GM20000 (cell line): Measurements from ENCODE around the gene SLC30A5.

Experiments
- DNase-seq: peaks from one replicate; pipeline ENCODE4 v3.0.0; 2012; ENCODE audit warnings: low spot score
- CTCF ChIP-seq: IDR thresholded peaks from 2 replicates; pipeline ENCODE4 v1.5.1; 2012; ENCODE audit warnings: mild to moderate bottlenecking, control low read depth; ENCODE audit errors: extremely low read depth, missing control alignments

SLC30A5 gene

GRCh38 chr5:69074664-69075521 lies 18.9 kb upstream of the SLC30A5 start:
- no peak for DNase-seq
- TF ChIP-seq CTCF, result no peak

DNA sequence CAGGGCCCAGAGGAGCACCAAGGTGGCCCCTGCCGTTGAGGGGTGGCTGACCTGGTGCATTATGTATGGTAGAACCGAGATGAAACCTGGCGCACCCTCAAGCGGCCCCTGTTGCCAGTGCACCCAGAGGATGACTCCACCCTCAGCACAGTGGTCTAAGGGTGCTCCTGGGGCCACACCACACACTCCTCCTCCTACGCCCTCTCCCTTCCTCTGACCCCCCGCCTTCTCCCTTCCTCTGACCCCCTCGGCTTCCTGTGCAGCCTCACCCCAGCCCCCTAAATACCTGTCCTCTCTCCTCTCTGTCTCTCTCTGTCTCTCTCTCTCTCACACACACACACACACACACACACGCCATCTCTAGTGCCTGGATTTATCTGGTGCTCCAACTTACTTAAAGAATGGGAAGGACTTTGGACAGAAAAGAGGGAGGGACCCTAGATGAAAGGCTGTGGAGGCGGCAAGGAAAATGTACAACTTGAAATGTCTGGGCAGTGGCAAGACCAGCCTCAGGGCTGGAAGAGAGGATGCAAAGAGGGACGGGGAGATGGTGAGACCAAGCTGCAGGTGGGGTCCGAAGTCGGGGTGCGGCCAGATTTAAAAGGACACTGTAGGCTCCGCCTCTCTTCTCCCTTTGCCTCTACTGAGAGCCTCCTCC lies 18.2 kb upstream of the SLC30A5 start:
- TF ChIP-seq CTCF, result no peak
- no peak for DNase-seq

DNA sequence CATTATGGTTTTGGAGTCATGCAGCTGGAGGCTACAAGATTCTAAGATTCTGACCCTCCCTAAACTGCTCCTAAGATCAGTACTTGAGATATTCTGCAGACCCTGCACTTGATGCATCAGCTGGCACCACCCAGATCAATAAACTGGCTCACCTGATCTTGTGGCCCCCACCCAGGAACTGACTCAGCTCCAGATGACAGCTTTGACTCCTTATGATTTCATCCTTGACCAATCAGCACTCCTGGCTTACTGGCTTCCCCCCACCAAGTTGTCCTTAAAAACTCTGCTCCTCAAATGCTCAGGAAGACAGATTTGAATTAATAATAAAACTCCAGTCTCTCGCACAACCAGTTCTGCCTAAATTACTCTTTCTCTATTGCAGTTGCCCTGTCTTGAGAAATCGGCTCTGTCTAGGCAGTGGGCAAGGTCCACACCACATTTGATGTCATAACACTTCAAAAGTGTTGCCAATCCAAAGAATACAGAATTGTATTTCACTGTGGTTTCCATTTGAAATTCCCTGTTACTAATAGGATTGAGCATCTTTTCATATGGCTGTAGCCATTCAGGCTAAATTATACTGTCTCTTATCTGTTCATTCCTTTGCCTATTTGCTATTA lies 14.8 kb upstream of the SLC30A5 start:
- no peak for TF ChIP-seq CTCF
- DNase-seq, result no peak

- no peak for DNase-seq
- no peak for TF ChIP-seq CTCF
Measured at GRCh38 chr5:69079556-69079955, 14.3 kb upstream of the SLC30A5 start.

DNA sequence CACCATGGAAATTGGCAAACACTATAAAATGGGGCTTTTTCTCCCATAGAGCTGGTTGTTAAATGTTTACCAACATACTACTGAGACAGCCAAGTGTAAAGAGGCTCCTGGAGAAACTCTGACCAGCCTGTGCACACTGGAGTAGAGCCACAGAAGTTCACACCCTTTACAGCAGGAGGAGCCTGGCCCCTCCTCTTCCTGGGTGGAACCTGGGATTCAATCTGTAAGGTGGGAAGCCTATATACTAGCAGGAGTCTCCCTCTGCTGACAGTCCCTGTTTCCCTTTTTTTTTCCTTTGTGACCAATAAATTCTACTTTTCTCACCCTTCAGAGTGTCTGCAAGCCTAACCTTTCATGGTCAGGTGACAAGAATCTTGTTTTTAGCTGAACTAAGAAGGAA lies 10.4 kb upstream of the SLC30A5 start:
- DNase-seq, result no peak

DNA sequence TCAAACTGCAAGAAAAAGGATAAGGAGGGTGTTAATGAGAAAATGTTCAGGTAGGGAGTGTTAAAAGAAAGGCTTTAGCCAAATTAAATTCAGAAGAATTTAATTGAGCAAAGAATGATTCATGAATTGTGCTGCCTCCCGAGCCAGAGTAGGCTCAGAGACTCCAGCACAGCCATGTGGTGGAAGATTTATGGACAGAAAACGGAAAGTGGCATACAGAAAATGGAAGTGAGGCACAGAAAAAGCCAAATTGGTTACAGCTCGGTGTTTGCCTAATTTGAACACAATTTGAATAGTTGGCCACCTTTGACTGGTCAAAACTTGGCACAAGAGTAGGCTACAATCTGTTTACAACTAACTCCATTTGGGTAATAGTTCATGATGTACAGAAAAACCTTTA lies 9.6 kb upstream of the SLC30A5 start:
- no peak for DNase-seq
- TF ChIP-seq CTCF, result no peak

More for the DNA sequence above, 10.4 kb upstream of the SLC30A5 start:
- no peak for TF ChIP-seq CTCF

- DNase-seq, result no peak
- no peak for TF ChIP-seq CTCF
Measured at GRCh38 chr5:69084903-69085302, 8.9 kb upstream of the SLC30A5 start.
